ENCODE measurements around the gene ERBIN. TPM values are rescaled to one million over a fixed set of nuclear protein-coding genes. Genes with fewer than 3 reads are reported as not detected.

The ERBIN gene
- total RNA-seq, 4 donors from 2014 or later: 88.7 to 108 (median 106) TPM

- WGBS, 2 donors: 93 to 95% methylated on average over 3 of the region's 3 CpGs
- intact Hi-C loops (cut with DNase I): no loop called here
- peaks cover 12 to 31% of the 10 kb centered on the region in 2 donors for H3K4me1 ChIP-seq
- H3K27me3 ChIP-seq: no peaks in the 10 kb centered on the region
- no peak for DNase-seq
- no peaks in the 10 kb centered on the region for H3K36me3 ChIP-seq
- no peaks in the 10 kb centered on the region for H3K9me3 ChIP-seq
- H3K4me3 ChIP-seq (replicated peaks in 1 of 3): no peak overlapping the region
- TF ChIP-seq CTCF (IDR thresholded peaks at IDR 0.05): no peak
- no peak for TF ChIP-seq POLR2A (IDR thresholded peaks at IDR 0.05)
- no peak overlapping the region for H3K27ac ChIP-seq
Observed at GRCh38 chr5:65986796-65987195, 60.4 kb downstream of the ERBIN start.

- WGBS, 2 donors: 90 to 94% methylated on average over 4 of the region's 4 CpGs
- no peak overlapping the region for H3K4me3 ChIP-seq (replicated peaks in 1 of 3)
- no peak overlapping the region for H3K27ac ChIP-seq
- TF ChIP-seq POLR2A (IDR thresholded peaks at IDR 0.05) (no peak), CTCF (IDR thresholded peaks at IDR 0.05) (no peak)
- intact Hi-C loops (cut with DNase I): no loop called here
- DNase-seq: no peak
- H3K27me3 ChIP-seq: no peaks in the 10 kb centered on the region
- H3K4me1 ChIP-seq: peaks cover 12 to 21% of the 10 kb centered on the region in 2 donors
- no peaks in the 10 kb centered on the region for H3K36me3 ChIP-seq
- H3K9me3 ChIP-seq: no peaks in the 10 kb centered on the region
Observed at GRCh38 chr5:65987982-65988381, 61.6 kb downstream of the ERBIN start.

- H3K4me1 ChIP-seq: peaks cover 11 to 21% of the 10 kb centered on the region in 2 donors
- no peaks in the 10 kb centered on the region for H3K36me3 ChIP-seq
- DNase-seq: no peak
- no peaks in the 10 kb centered on the region for H3K27me3 ChIP-seq
- 82 to 85% methylated on average over 4 of the region's 4 CpGs for WGBS, 2 donors
- H3K27ac ChIP-seq: no peak overlapping the region
- no peaks in the 10 kb centered on the region for H3K9me3 ChIP-seq
- no peak overlapping the region for H3K4me3 ChIP-seq (replicated peaks in 1 of 3)
- TF ChIP-seq CTCF (IDR thresholded peaks at IDR 0.05) (no peak), POLR2A (IDR thresholded peaks at IDR 0.05) (no peak)
- intact Hi-C loops (cut with DNase I): no loop called here
Observed at GRCh38 chr5:65989158-65989557, 62.8 kb downstream of the ERBIN start.

- DNase-seq: no peak
- no peak overlapping the region for H3K27ac ChIP-seq
- H3K4me3 ChIP-seq (replicated peaks in 1 of 3): no peak overlapping the region
- no peaks in the 10 kb centered on the region for H3K4me1 ChIP-seq
- intact Hi-C loops (cut with DNase I): no loop called here
- H3K27me3 ChIP-seq: no peaks in the 10 kb centered on the region
- 90 to 93% methylated on average over 7 of the region's 7 CpGs for WGBS, 2 donors
- no peaks in the 10 kb centered on the region for H3K36me3 ChIP-seq
- no peak for TF ChIP-seq CTCF (IDR thresholded peaks at IDR 0.05)
- no peak for TF ChIP-seq POLR2A (IDR thresholded peaks at IDR 0.05)
- no peaks in the 10 kb centered on the region for H3K9me3 ChIP-seq
Observed at GRCh38 chr5:65992630-65993029, 66.3 kb downstream of the ERBIN start.

- Histone ChIP-seq H3K4me3 (replicated peaks in 1 of 3) (no peak overlapping the region), H3K27me3 (no peaks in the 10 kb centered on the region), H3K9me3 (no peaks in the 10 kb centered on the region), H3K27ac (no peak overlapping the region), H3K36me3 (no peaks in the 10 kb centered on the region), H3K4me1 (no peaks in the 10 kb centered on the region)
- 96 to 98% methylated on average over 1 of the region's 1 CpG for WGBS, 2 donors
- intact Hi-C loops (cut with DNase I): no loop called here
- DNase-seq: no peak
- TF ChIP-seq POLR2A (IDR thresholded peaks at IDR 0.05) (no peak), CTCF (IDR thresholded peaks at IDR 0.05) (no peak)
Observed at GRCh38 chr5:65994117-65994786, 67.9 kb downstream of the ERBIN start.

Data from thyroid gland (tissue), 4 donors.